Esophagus squamous epithelium (tissue), 5 donors: ENCODE data around the gene NPB. TPM values are rescaled to one million over a fixed set of nuclear protein-coding genes. Genes with fewer than 3 reads are reported as not detected.

ENCODE experiments used
- DNase-seq: peaks from one replicate; lab custom pipeline; 2025; lab: John Stamatoyannopoulos, UW
- H3K27ac ChIP-seq, 4 donors: fragments of 200-600 bp; sonication (generic); one replicate each; pipeline ENCODE4 v1.5.1; 2016 to 2019; ENCODE audit warnings: mild to moderate bottlenecking in 1 of 4
- H3K27me3 ChIP-seq, 4 donors: fragments of 200-600 bp; sonication (generic); 1 replicate in 3 of 4; 2 replicates in 1 of 4; pipeline versions ENCODE4 v1.5.1 to v1.6.0; 2017 to 2021; ENCODE audit warnings: antibody characterized with exemption in 1 of 4
- H3K36me3 ChIP-seq, 3 donors: fragments of 200-600 bp; sonication (generic); one replicate each; pipeline ENCODE4 v1.5.1; 2016 to 2019
- H3K4me1 ChIP-seq, 3 donors: fragments of 200-600 bp; sonication (generic); one replicate each; pipeline ENCODE4 v1.5.1; 2017 to 2019
- H3K4me3 ChIP-seq, 4 donors: fragments of 200-600 bp; sonication (generic); 1 replicate in 3 of 4; 2 replicates in 1 of 4; pipeline ENCODE4 v1.5.1; 2016 to 2019; ENCODE audit warnings: mild to moderate bottlenecking in 2 of 4, moderate library complexity in 1 of 4
- H3K9me3 ChIP-seq, 3 donors: fragments of 200-600 bp; sonication (generic); one replicate each; pipeline ENCODE4 v1.5.1; 2016 to 2019
- POLR2A ChIP-seq, 4 donors: fragments of 450-650 bp; IDR thresholded peaks; one replicate each; pipeline ENCODE4 v1.6.1; 2017; ENCODE audit warnings: antibody characterized with exemption in 4 of 4, mild to moderate bottlenecking in 4 of 4, moderate library complexity in 3 of 4
- WGBS, 2 donors: methylation state at CpG; one replicate each; pipeline ENCODE4 v1.1.5; 2018; 5-methylcytosine and 5-hydroxymethylcytosine counted together
- intact Hi-C: fragments of 100-400 bp; cut with DNase I; formaldehyde crosslinking; loops from one replicate; pipeline ENCODE4 v1.15.0; 2022
- total RNA-seq, 4 donors: library from RNA; depleted of rRNA; stranded (reverse); fragments of >200 nt; gene quantifications; one replicate each; pipeline ENCODE4 v1.1.0, GENCODE V29; 2016
- TF ChIP-seq, protein P1 (sequence below), 6 experiments: fragments of 450-650 bp in 4 of 6; fragments of 200-600 bp in 2 of 6; sonication (generic) in 2 of 6; IDR thresholded peaks; one replicate each; pipeline ENCODE4 v1.5.1; 2016 to 2019; ENCODE audit warnings: antibody characterized with exemption in 6 of 6, mild to moderate bottlenecking in 4 of 6, moderate library complexity in 4 of 6
- donor health status: DM: yes; HTN: yes; CAD: no.

The NPB gene
- total RNA-seq, 4 donors from 2014 or later = 0.53 to 7.4 (median 1.5) TPM

DNA sequence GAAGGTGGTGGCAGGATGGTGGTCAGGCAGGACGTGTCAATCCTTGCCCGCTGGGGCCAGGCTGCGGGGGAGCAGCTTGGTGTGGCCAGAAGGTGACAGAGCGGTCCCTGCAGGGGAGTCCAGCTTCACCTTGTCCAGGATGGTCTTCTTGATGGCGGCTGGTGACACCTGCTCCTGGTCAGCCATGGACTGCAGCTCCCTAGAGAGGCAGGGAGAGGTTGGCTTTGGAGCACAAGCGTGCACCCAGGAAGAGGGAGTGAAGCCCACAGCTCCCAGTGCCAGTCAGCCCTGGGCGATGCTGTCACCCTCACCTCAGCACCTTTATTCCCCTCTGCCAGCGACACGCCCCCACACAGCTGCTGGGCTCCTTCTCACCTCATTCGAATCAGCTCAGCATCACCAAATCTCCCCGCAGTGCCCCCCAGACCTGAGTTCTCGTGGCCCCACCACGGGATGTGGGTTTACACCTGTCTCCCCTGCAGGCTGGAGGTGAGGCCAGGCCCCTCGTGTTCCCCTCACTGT, 31.2 kb downstream of the NPB start:
- Histone ChIP-seq H3K4me1 (peaks cover 20 to 47% (median 22%) of the 10 kb centered on the region in 3 donors), H3K9me3 (no peaks in the 10 kb centered on the region), H3K27ac (no peak overlapping the region), H3K4me3 (no peak overlapping the region), H3K27me3 (peaks cover 0 to 37% (median 0%) of the 10 kb centered on the region in 4 donors), H3K36me3 (no peaks in the 10 kb centered on the region)
- 72 to 84% methylated on average over 2 to 9 of the region's 14 CpGs for WGBS, 2 donors
- intact Hi-C loops = no loop called here
- no peak for DNase-seq
- no peak for TF ChIP-seq POLR2A (IDR thresholded peaks at IDR 0.05)

DNA sequence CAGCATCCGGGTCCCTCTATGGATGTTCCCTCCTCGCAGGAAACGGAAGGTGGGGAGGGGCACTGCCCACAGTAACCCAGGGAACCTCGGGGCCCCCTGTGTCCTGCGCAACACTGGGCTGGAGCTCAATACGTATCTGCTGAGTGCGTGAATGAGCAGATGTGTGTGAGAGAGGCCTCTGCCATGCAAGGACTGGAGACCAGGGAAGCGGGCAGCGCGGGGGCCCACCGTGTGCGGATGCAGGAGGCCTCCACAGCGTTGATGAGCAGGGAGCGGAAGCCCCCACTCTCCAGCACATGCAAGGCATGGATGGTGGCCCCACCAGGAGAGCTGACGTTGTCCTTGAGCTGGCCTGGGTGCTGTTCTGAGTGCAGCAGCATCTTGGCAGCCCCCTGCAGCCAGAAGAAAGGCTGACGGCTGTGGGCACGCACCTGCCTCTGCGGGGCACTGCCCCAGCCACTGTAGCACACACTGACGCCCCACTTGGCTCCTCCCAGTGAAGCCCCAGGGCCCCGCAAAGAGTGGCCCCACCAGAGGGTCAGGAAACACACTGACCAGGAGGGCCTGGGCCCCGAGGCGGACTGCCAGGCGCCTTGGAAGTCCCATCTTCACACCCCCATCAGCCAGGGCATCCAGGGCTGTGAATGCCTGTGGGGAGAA, 32.2 kb downstream of the NPB start:
- Histone ChIP-seq H3K4me1 (peaks cover 12 to 37% (median 15%) of the 10 kb centered on the region in 3 donors), H3K9me3 (no peaks in the 10 kb centered on the region), H3K27me3 (peaks cover 0 to 40% (median 0%) of the 10 kb centered on the region in 4 donors), H3K4me3 (no peak overlapping the region), H3K36me3 (no peaks in the 10 kb centered on the region), H3K27ac (no peak overlapping the region)
- TF ChIP-seq, protein P1, sequence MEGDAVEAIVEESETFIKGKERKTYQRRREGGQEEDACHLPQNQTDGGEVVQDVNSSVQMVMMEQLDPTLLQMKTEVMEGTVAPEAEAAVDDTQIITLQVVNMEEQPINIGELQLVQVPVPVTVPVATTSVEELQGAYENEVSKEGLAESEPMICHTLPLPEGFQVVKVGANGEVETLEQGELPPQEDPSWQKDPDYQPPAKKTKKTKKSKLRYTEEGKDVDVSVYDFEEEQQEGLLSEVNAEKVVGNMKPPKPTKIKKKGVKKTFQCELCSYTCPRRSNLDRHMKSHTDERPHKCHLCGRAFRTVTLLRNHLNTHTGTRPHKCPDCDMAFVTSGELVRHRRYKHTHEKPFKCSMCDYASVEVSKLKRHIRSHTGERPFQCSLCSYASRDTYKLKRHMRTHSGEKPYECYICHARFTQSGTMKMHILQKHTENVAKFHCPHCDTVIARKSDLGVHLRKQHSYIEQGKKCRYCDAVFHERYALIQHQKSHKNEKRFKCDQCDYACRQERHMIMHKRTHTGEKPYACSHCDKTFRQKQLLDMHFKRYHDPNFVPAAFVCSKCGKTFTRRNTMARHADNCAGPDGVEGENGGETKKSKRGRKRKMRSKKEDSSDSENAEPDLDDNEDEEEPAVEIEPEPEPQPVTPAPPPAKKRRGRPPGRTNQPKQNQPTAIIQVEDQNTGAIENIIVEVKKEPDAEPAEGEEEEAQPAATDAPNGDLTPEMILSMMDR (IDR thresholded peaks at IDR 0.05) = no peak
- no peak for TF ChIP-seq POLR2A (IDR thresholded peaks at IDR 0.05)
- DNase-seq = no peak
- WGBS, 2 donors = 87% methylated on average over 12 of the region's 23 CpGs; no CpG with 5 or more reads in 1 of the 2 donors
- intact Hi-C loops = no loop called here

GRCh38 chr17:81934850-81935708, 33.0 kb downstream of the NPB start:
- peaks cover 0 to 44% (median 0%) of the 10 kb centered on the region in 4 donors for H3K27me3 ChIP-seq
- H3K27ac ChIP-seq = no peak overlapping the region

DNA sequence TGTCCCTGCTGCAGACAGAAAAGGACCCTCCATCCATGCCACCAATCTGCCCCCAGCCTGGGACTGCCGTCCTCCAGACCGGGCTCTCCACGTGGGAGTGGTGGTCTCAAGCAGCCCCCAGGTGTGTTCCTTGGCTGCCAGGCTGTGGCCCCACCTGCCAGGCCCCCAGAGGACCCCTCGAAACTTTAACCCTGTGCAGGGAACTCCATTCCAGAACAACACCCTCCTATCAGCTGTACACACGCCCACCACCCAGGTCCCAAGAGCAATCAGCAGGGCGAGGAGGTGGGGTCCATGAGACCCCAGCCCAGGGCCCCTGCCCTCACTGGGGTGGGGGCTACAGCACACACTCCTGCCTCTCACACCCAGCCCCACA, 33.7 kb downstream of the NPB start:
- TF ChIP-seq, protein P1 (IDR thresholded peaks at IDR 0.05) = no peak
- no peak for TF ChIP-seq POLR2A (IDR thresholded peaks at IDR 0.05)
- Histone ChIP-seq H3K27ac (no peak overlapping the region), H3K9me3 (no peaks in the 10 kb centered on the region), H3K4me1 (peaks cover 15 to 48% (median 20%) of the 10 kb centered on the region in 3 donors), H3K36me3 (no peaks in the 10 kb centered on the region), H3K4me3 (no peak overlapping the region), H3K27me3 (peaks cover 0 to 50% (median 0%) of the 10 kb centered on the region in 4 donors)
- no peak for DNase-seq
- WGBS, 2 donors = 90% methylated on average over 5 to 6 of the region's 6 CpGs
- intact Hi-C loops = no loop called here

More at GRCh38 chr17:81934850-81935708, 33.0 kb downstream of the NPB start:
- Histone ChIP-seq H3K36me3 (no peaks in the 10 kb centered on the region), H3K9me3 (no peaks in the 10 kb centered on the region), H3K4me1 (peaks cover 15 to 46% (median 18%) of the 10 kb centered on the region in 3 donors), H3K4me3 (no peak overlapping the region)
- TF ChIP-seq, protein P1 (IDR thresholded peaks at IDR 0.05) = no peak
- intact Hi-C loops = no loop called here
- WGBS, 2 donors = 90 to 95% methylated on average over 11 to 23 of the region's 38 CpGs
- DNase-seq = no peak

- H3K36me3 ChIP-seq = no peaks in the 10 kb centered on the region
- H3K27ac ChIP-seq = no peak overlapping the region
- no peak for TF ChIP-seq POLR2A (IDR thresholded peaks at IDR 0.05)
- TF ChIP-seq, protein P1 (IDR thresholded peaks at IDR 0.05) = no peak
- WGBS, 2 donors = 77% methylated on average over 2 of the region's 15 CpGs; no CpG with 5 or more reads in 1 of the 2 donors
- peaks cover 8 to 41% (median 20%) of the 10 kb centered on the region in 3 donors for H3K4me1 ChIP-seq
- no peaks in the 10 kb centered on the region for H3K9me3 ChIP-seq
- H3K4me3 ChIP-seq = no peak overlapping the region
- peaks cover 0 to 58% (median 0%) of the 10 kb centered on the region in 4 donors for H3K27me3 ChIP-seq
- DNase-seq = no peak
- intact Hi-C loops = no loop called here
These were observed 37.2 kb downstream of the NPB start for GRCh38 chr17:81939218-81939617.
